GM10847 (cell line): ENCODE data around the gene UQCR11.

ENCODE experiments used
- POLR2A ChIP-seq: IDR thresholded peaks from 2 replicates; pipeline ENCODE4 v1.6.1; 2011; ENCODE audit not compliant: insufficient read length; ENCODE audit errors: extremely low read depth

UQCR11 gene

GRCh38 chr19:1571358-1571757 is 33.9 kb downstream of the UQCR11 start:
- TF ChIP-seq POLR2A = no peak

- no peak for TF ChIP-seq POLR2A
These were observed 34.4 kb downstream of the UQCR11 start for GRCh38 chr19:1570836-1571235.

- no peak for TF ChIP-seq POLR2A
These were observed 35.3 kb downstream of the UQCR11 start for GRCh38 chr19:1569997-1570396.

GRCh38 chr19:1568320-1569019 is 36.8 kb downstream of the UQCR11 start, which contains the start of gene MEX3D:
Gene MEX3D, minus strand, starts transcription at chr19:1568325. Its CDS starts 267 bp downstream, at chr19:1568058.
- no peak for TF ChIP-seq POLR2A

- TF ChIP-seq POLR2A = no peak
These were observed 37.4 kb downstream of the UQCR11 start for GRCh38 chr19:1567848-1568227.

- no peak for TF ChIP-seq POLR2A
These were observed 38.0 kb downstream of the UQCR11 start for GRCh38 chr19:1567116-1567847.

GRCh38 chr19:1566392-1567115 is 38.7 kb downstream of the UQCR11 start:
- no peak for TF ChIP-seq POLR2A

GRCh38 chr19:1563251-1563650 is 42.0 kb downstream of the UQCR11 start:
- TF ChIP-seq POLR2A = no peak

GRCh38 chr19:1561236-1561842 is 43.9 kb downstream of the UQCR11 start:
- TF ChIP-seq POLR2A = no peak

GRCh38 chr19:1560286-1560882 is 44.9 kb downstream of the UQCR11 start:
- no peak for TF ChIP-seq POLR2A

GRCh38 chr19:1558552-1558951 is 46.7 kb downstream of the UQCR11 start:
- no peak for TF ChIP-seq POLR2A

GRCh38 chr19:1556390-1557070 is 48.7 kb downstream of the UQCR11 start:
- TF ChIP-seq POLR2A = no peak

GRCh38 chr19:1555487-1556389 is 49.5 kb downstream of the UQCR11 start:
- no peak for TF ChIP-seq POLR2A

- no peak for TF ChIP-seq POLR2A
These were observed 50.3 kb downstream of the UQCR11 start for GRCh38 chr19:1554968-1555367.
